Muscle of leg (tissue), 11 donors: ENCODE results near the gene BMP7. TPM values are rescaled to one million over a fixed set of nuclear protein-coding genes. Genes with fewer than 3 reads are reported as not detected.
"Not testable (repeated sequence)": the region's sequence is repeated elsewhere in the genome, so short reads cannot be mapped to it uniquely, and the experiment has no call there.

Experiments
- DNase-seq: peaks from one replicate; pipeline ENCODE4 v3.0.0; 2013
- H3K27ac ChIP-seq: one replicate; pipeline ENCODE4 v1.5.1; 2013; ENCODE audit warnings: mild to moderate bottlenecking, low read length, control low read depth
- H3K27me3 ChIP-seq: one replicate; pipeline ENCODE4 v1.6.1; 2013; ENCODE audit warnings: low read length; ENCODE audit not compliant: control insufficient read depth, insufficient read depth
- H3K36me3 ChIP-seq: one replicate; pipeline ENCODE4 v1.6.1; 2013; ENCODE audit warnings: low read length; ENCODE audit not compliant: control insufficient read depth, insufficient read depth
- H3K4me1 ChIP-seq: one replicate; pipeline ENCODE4 v1.6.1; 2013; ENCODE audit warnings: low read length; ENCODE audit not compliant: control insufficient read depth, insufficient read depth
- H3K4me3 ChIP-seq: one replicate; pipeline ENCODE4 v1.5.1; 2013; ENCODE audit warnings: low read length, control low read depth
- H3K9me3 ChIP-seq: replicated peaks from 2 replicates; pipeline ENCODE4 v1.6.1; 2013; ENCODE audit warnings: low read depth, low read length; ENCODE audit not compliant: control insufficient read depth
- WGBS: methylation state at CpG from one replicate; pipeline ENCODE4 v1.1.5; 2013; ENCODE audit warnings: missing lambda C conversion rate; ENCODE audit not compliant: insufficient coverage; 5-methylcytosine and 5-hydroxymethylcytosine counted together
- polyA plus RNA-seq, 8 donors: library from polyadenylated mRNA; unstranded; fragments of 120-200 nt; gene quantifications; one replicate each; pipeline versions ENCODE4 v1.2.1 to v1.2.3, GENCODE V29; 2013; ENCODE audit warnings: inconsistent platforms in 1 of 8, low replicate concordance in 1 of 8; ENCODE audit not compliant: insufficient read length in 8 of 8, insufficient read depth in 1 of 8
- total RNA-seq: library from RNA; stranded (reverse); fragments of 120-200 nt; gene quantifications from one replicate; pipeline ENCODE4 v1.2.4, GENCODE V29; 2013

BMP7 gene
- total and polyA plus RNA-seq, 9 donors, result 3.7 to 11.3 (median 5.1) TPM

DNA sequence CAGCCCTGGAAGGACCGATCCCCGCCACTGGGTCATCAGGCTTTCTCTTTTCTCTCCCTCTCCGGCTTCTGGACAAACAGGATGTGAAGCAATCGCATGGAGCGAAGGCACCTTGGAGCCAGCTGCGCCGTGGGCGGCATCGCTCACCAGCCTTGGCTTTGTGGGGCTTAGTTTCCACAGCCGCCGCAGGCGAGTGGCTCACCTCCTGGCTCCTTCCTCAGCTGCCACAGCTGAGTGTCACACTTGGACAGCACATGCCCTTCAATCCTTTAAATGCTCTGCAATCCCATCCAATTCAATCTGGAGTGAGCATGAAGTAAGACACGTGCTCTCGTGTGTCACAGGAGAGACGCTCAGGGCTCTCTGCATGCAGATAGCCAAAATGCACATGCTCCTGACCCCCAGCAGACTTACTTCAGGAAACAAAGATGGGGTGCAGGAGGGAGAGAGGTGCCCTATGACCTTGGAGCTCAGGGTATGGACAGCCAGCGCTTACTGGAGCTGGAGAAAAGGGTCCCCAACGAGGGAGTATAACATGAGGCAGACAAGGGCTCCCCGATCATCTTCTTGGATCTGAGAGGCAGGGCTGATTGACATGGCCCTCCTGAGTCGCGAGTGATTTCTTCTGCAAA lies 70.9 kb downstream of the BMP7 start:
- Histone ChIP-seq H3K4me1 (peaks cover 32% of the 10 kb centered on the region), H3K4me3 (no peak overlapping the region), H3K36me3 (no peaks in the 10 kb centered on the region), H3K27ac (no peak overlapping the region), H3K9me3 (no peaks in the 10 kb centered on the region), H3K27me3 (peaks cover 10% of the 10 kb centered on the region)
- WGBS, result 75% methylated on average over 17 of the region's 20 CpGs
- peak; percentile 40 for DNase-seq

DNA sequence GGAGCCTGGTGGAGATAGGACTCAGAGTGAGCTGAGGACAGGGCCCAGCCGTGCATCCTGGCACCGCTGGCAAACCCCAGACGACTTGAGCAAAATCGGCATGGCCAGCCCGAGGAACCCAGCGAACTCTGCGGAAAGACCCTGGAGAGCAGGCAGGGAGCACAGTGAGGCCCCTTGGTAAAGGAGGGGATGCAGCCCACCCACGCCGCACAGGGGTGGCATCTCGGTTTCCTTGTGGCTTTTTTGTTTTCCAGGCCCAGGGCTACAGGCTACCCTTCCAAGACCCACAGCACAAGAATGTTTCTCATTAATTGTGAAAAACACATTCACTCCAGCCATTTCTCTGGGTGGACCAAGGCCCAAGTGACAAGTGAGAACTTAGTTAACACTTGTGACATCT lies 71.4 kb downstream of the BMP7 start:
- Histone ChIP-seq H3K36me3 (no peaks in the 10 kb centered on the region), H3K4me1 (peaks cover 29% of the 10 kb centered on the region), H3K27ac (no peak overlapping the region), H3K9me3 (no peaks in the 10 kb centered on the region), H3K27me3 (peaks cover 10% of the 10 kb centered on the region), H3K4me3 (no peak overlapping the region)
- 92% methylated on average over 10 of the region's 10 CpGs for WGBS
- DNase-seq, result no peak

DNA sequence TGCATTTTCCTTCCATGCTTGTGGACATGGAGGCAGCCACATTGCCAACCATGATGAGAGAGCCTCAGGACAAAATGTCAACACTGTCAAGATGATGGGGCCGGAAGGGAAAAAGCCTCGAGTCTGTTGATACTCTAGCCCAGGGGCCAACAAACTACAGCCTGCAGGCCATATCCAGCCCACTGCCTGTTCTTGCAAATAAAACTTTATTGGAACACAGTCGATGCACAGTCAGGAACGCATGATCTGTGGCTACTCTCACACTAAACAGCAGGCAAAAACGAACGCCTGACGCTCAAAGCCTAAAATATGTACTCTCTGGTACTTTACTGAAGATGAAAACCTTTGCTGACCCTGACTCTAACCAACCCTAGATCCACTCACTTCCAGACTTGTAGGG lies 72.3 kb downstream of the BMP7 start:
- peaks cover 7% of the 10 kb centered on the region for H3K27me3 ChIP-seq
- 98% methylated on average over 7 of the region's 7 CpGs for WGBS
- H3K9me3 ChIP-seq, result no peaks in the 10 kb centered on the region
- H3K36me3 ChIP-seq, result no peaks in the 10 kb centered on the region
- no peak overlapping the region for H3K27ac ChIP-seq
- no peak for DNase-seq
- no peak overlapping the region for H3K4me3 ChIP-seq
- H3K4me1 ChIP-seq, result peaks cover 23% of the 10 kb centered on the region

DNA sequence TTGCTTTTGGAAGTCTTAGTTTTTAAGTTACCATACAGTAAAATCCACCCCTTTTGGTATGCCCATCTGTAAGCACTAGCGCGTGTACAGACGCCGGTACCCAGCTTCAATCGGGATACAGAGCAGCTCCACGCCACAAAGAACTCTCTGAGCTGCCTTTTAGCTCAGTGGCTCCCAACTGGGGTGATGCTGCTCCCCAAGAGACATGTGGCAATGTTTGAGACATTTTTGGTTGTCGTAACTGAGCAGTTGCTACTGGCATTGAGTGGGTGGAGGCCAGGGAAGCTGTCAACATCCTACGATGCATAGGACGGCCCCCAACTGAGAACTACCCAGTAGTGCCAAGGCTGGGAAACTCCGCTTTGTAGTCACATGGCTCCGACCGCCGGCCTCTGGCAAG lies 73.3 kb downstream of the BMP7 start:
- no peak for DNase-seq
- WGBS, result 92% methylated on average over 11 of the region's 13 CpGs
- H3K36me3 ChIP-seq, result no peaks in the 10 kb centered on the region

DNA sequence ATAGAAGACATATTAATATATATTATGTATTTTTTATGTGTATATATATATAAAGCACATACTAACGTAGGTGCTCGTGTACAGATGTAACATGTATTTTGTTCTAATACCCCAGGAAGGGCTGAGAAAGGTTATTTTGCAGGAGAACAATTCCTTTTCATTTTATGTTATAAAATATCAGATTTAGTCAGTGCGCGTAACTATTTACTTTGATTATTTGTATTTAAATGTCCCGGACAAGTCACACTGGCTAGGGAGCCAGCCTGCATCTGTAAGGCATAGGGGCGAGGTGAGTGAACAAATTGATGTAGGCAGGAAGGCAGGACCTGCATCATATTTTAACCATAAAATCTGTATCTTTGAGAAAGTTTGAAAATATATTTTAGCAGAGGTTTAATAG lies 74.1 kb downstream of the BMP7 start:
- Histone ChIP-seq H3K27me3 (peaks cover 3% of the 10 kb centered on the region), H3K27ac (no peak overlapping the region), H3K36me3 (no peaks in the 10 kb centered on the region), H3K4me3 (no peak overlapping the region), H3K4me1 (peaks cover 12% of the 10 kb centered on the region), H3K9me3 (no peaks in the 10 kb centered on the region)
- DNase-seq, result no peak
- WGBS, result no CpG with 5 or more reads among the region's 6 CpGs

More for the DNA sequence above, 73.3 kb downstream of the BMP7 start:
- no peak overlapping the region for H3K4me3 ChIP-seq
- H3K27me3 ChIP-seq, result peaks cover 4% of the 10 kb centered on the region
- H3K4me1 ChIP-seq, result peaks cover 13% of the 10 kb centered on the region
- no peaks in the 10 kb centered on the region for H3K9me3 ChIP-seq
- H3K27ac ChIP-seq, result no peak overlapping the region

DNA sequence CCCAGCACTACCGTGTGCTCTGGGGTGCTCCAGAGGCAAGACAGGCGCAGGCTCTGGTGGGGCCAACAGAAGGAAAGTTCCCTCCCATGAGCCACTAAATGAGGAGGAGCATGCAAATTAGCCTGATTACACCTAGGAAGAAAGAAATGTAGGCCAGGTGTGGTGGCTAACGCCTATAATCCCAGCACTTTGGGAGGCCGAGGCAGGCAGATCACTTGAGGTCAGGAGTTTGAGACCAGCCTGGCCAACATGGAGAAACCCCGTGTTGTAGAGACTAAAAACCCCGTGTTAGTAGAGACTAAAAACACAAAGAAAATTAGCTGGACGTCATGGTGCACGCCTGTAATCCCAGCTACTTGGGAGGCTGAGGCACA lies 75.2 kb downstream of the BMP7 start:
- DNase-seq, H3K27me3 ChIP-seq, H3K4me3 ChIP-seq, H3K9me3 ChIP-seq, H3K27ac ChIP-seq, H3K36me3 ChIP-seq: not testable (repeated sequence)
- H3K4me1 ChIP-seq, result peaks cover 12% of the 10 kb centered on the region
- 89% methylated on average over 6 of the region's 8 CpGs for WGBS

DNA sequence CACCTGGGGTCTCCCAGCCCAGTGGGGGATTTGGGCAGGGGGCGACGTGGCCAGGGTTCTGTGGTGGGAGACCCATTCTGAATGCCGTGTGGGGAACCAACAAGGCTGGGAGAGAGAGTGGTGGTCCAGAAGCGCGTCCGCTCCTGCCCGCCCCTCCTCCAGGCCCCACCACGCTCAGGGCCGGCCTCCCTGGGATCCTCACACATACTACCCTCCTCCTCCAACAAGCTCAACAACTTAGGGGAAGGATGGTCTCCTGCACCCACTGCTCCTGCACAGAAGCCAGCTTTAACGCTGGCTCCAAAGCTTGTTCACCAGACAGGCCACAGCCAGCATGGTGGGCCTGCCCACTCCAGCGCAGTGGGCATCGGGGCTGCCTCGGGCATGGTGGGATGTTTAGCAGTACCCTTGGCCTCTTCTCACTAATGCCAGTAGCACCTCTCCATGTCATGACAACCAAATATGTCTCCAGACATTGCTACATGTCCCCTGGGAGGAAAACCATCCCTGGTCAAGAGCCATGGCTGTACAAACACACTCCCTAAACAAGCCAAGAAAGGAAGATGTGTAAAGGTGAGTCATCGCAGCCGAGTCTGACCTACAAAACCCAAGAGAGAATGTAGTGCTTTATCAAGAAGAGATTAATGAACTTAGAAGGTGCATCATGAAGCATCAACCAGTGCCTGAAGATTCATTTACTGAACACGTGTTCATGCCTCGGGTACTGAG lies 75.7 kb downstream of the BMP7 start:
- DNase-seq, result no peak
- Histone ChIP-seq H3K9me3 (no peaks in the 10 kb centered on the region), H3K27me3 (peaks cover 2% of the 10 kb centered on the region), H3K4me1 (peaks cover 7% of the 10 kb centered on the region), H3K27ac (no peak overlapping the region), H3K4me3 (no peak overlapping the region), H3K36me3 (no peaks in the 10 kb centered on the region)
- WGBS, result 93% methylated on average over 7 of the region's 17 CpGs

DNA sequence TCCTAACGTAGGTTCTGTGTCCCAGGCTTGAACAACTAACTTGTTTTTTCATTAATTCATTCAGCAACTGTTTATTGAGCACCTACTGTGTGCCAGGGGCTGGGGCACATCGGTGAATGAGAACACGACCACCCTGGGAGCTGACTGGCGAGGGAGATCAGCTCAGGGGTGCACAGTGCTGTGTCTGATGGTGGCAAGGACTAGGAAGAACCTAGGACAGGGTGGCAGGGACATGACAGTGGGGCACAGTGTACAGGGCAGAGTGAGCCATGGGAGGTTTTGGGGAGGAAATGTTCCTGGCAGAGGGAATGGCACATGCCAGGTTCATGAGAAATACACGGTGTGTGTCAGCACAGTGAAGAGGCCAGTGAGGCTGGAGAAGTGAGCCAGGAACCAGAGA lies 76.7 kb downstream of the BMP7 start:
- Histone ChIP-seq H3K27ac (no peak overlapping the region), H3K36me3 (no peaks in the 10 kb centered on the region), H3K4me3 (no peak overlapping the region), H3K27me3 (no peaks in the 10 kb centered on the region), H3K9me3 (peaks cover 2% of the 10 kb centered on the region), H3K4me1 (no peaks in the 10 kb centered on the region)
- no peak for DNase-seq
- 81% methylated on average over 5 of the region's 5 CpGs for WGBS

DNA sequence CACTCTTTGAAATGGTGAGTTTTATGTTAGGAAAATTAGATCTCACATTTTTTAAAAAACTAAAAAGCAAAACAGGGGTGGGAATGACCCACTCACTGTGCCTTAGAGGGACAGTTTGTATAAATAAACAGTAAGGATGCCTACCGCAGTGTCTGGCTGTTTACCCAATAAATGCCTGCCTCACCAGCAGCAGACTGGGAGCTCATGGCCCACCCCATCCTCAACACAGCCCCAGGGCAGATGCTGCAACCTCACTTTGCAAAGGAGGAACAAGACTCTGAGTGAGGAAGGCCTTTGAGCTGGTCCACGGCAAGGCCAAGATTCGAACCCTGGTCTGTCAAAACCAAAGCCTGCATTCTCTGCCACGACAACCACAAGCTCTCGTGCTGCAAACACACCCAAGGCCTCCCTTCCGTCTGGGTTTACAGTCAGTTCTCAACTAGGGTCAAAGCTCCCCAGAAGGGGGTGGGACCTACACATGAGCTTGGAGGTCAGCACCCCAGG lies 77.8 kb downstream of the BMP7 start:
- Histone ChIP-seq H3K36me3 (no peaks in the 10 kb centered on the region), H3K4me1 (no peaks in the 10 kb centered on the region), H3K27ac (no peak overlapping the region), H3K4me3 (no peak overlapping the region), H3K27me3 (no peaks in the 10 kb centered on the region), H3K9me3 (peaks cover 2% of the 10 kb centered on the region)
- DNase-seq, result no peak
- 93% methylated on average over 3 of the region's 6 CpGs for WGBS

DNA sequence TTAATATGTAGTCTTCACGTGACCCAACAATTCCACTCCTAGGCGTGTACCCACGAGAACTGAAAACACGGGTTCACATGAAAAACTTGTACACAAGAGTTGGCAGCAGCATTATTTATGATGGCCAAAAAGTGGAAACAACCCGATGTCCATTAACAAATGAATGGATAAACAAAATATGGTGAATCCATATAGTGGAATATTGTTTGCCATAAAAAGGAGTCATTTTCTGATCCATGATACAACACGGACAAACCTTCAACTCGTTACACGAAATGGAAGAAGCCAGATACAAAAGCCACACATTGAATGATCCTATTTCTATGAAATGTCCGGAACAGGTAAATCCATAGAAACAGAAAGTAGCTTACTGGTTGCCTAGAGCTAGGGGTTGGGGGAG lies 78.4 kb downstream of the BMP7 start:
- Histone ChIP-seq H3K4me1 (no peaks in the 10 kb centered on the region), H3K9me3 (peaks cover 2% of the 10 kb centered on the region), H3K36me3 (no peaks in the 10 kb centered on the region), H3K4me3 (no peak overlapping the region), H3K27ac (no peak overlapping the region), H3K27me3 (no peaks in the 10 kb centered on the region)
- WGBS, result no CpG with 5 or more reads among the region's 9 CpGs
- no peak for DNase-seq
